GM12878 (cell line): ENCODE data around the gene TNP1.

ENCODE experiments used
- CBX5 ChIP-seq: sonication (generic); IDR thresholded peaks from 2 replicates; pipeline ENCODE4 v1.6.1; 2016; ENCODE audit warnings: low read depth, moderate library complexity, mild to moderate bottlenecking, inconsistent platforms
- EZH2 ChIP-seq: IDR thresholded peaks from 2 replicates; pipeline ENCODE4 v1.6.1; 2012; ENCODE audit warnings: low read depth, mild to moderate bottlenecking, control low read depth, inconsistent platforms, low read length, borderline replicate concordance; ENCODE audit not compliant: control insufficient read depth
- MEF2B ChIP-seq: fragments of 450-650 bp; IDR thresholded peaks from 2 replicates; pipeline ENCODE4 v1.6.1; 2018; ENCODE audit warnings: mild to moderate bottlenecking, moderate library complexity; ENCODE audit not compliant: partially characterized antibody, poor library complexity, severe bottlenecking
- MYC ChIP-seq: IDR thresholded peaks from 2 replicates; pipeline ENCODE4 v1.6.1; 2011; ENCODE audit warnings: mild to moderate bottlenecking, low read length, moderate library complexity, inconsistent platforms; ENCODE audit not compliant: insufficient read depth, insufficient replicate concordance, insufficient read length, severe bottlenecking
- POLR2AphosphoS5 ChIP-seq: IDR thresholded peaks from 2 replicates; pipeline ENCODE4 v1.6.1; 2011; ENCODE audit warnings: mild to moderate bottlenecking, low read length, inconsistent platforms
- SP1 ChIP-seq: IDR thresholded peaks from one replicate; pipeline ENCODE4 v1.6.1; 2011; ENCODE audit warnings: low read depth, low read length
- TCF12 ChIP-seq: IDR thresholded peaks from 2 replicates; pipeline ENCODE4 v1.6.1; 2011; ENCODE audit warnings: low read depth, mild to moderate bottlenecking, low read length
- ZBED1 ChIP-seq: IDR thresholded peaks from 2 replicates; pipeline ENCODE4 v1.6.1; 2016; ENCODE audit warnings: borderline replicate concordance
- TF ChIP-seq, protein P1 (sequence below): IDR thresholded peaks from 2 replicates; pipeline ENCODE4 v1.6.1; 2011; ENCODE audit warnings: low read depth, mild to moderate bottlenecking, low read length, moderate library complexity, borderline replicate concordance; ENCODE audit errors: extremely low read depth
- TF ChIP-seq, protein P2 (sequence below), 3 experiments: IDR thresholded peaks in 2 of 3; conservative IDR thresholded peaks in 1 of 3; 2 replicates each; pipeline ENCODE4 v1.5.1; 2011; ENCODE audit warnings: low read depth in 3 of 3, low read length in 3 of 3, mild to moderate bottlenecking in 3 of 3, control low read depth in 2 of 3, moderate library complexity in 2 of 3, inconsistent platforms in 1 of 3, mixed read lengths in 1 of 3; ENCODE audit not compliant: control insufficient read depth in 2 of 3, insufficient read depth in 1 of 3; ENCODE audit errors: extremely low read depth in 1 of 3
- TF ChIP-seq, protein P3 (sequence below): IDR thresholded peaks from 2 replicates; pipeline ENCODE4 v1.6.1; 2011; ENCODE audit warnings: low read depth, low read length, improper control_type of control experiment, borderline replicate concordance
- TF ChIP-seq, protein P4 (sequence below): IDR thresholded peaks from 2 replicates; pipeline ENCODE4 v1.6.1; 2011; ENCODE audit warnings: borderline replicate concordance, low read depth, mild to moderate bottlenecking, moderate library complexity, mixed read lengths, low read length; ENCODE audit not compliant: insufficient read depth; ENCODE audit errors: extremely low read length

DNA sequence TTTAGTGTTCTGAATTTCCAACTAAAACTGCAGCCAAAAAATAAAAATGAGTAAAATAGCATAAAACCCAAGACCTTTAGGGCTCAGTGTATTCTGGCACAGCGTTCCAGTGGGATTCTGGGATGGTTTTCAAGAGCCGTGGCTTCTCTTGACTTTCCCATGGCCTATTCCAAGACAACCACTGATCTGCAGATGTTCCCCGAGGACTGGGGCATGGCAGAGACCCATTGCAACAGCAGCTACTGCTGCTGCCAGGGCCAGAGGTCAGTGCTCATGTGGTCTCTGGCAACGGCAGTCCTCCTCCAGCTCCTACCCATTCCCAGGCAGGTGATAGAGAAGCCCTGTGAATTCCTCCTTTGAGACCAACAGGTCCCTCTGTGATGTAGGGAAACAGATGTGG is 26.8 kb downstream of the TNP1 start:
- no peak for TF ChIP-seq CBX5
- TF ChIP-seq, protein P1, sequence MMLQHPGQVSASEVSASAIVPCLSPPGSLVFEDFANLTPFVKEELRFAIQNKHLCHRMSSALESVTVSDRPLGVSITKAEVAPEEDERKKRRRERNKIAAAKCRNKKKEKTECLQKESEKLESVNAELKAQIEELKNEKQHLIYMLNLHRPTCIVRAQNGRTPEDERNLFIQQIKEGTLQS, result no peak
- no peak for TF ChIP-seq POLR2AphosphoS5
- no peak for TF ChIP-seq TCF12
- TF ChIP-seq, protein P2, sequence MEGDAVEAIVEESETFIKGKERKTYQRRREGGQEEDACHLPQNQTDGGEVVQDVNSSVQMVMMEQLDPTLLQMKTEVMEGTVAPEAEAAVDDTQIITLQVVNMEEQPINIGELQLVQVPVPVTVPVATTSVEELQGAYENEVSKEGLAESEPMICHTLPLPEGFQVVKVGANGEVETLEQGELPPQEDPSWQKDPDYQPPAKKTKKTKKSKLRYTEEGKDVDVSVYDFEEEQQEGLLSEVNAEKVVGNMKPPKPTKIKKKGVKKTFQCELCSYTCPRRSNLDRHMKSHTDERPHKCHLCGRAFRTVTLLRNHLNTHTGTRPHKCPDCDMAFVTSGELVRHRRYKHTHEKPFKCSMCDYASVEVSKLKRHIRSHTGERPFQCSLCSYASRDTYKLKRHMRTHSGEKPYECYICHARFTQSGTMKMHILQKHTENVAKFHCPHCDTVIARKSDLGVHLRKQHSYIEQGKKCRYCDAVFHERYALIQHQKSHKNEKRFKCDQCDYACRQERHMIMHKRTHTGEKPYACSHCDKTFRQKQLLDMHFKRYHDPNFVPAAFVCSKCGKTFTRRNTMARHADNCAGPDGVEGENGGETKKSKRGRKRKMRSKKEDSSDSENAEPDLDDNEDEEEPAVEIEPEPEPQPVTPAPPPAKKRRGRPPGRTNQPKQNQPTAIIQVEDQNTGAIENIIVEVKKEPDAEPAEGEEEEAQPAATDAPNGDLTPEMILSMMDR (IDR thresholded peaks at IDR 0.05 in 2 of 3, conservative IDR thresholded peaks at IDR 0.05 in 1 of 3; ENCODE audit: control insufficient read depth in 2 of 3, extremely low read depth in 1 of 3, insufficient read depth in 1 of 3, low read depth in 3 of 3, low read length in 3 of 3), result no peak
- no peak for TF ChIP-seq SP1
- TF ChIP-seq MYC, result no peak
- no peak for TF ChIP-seq EZH2
- TF ChIP-seq, protein P3, sequence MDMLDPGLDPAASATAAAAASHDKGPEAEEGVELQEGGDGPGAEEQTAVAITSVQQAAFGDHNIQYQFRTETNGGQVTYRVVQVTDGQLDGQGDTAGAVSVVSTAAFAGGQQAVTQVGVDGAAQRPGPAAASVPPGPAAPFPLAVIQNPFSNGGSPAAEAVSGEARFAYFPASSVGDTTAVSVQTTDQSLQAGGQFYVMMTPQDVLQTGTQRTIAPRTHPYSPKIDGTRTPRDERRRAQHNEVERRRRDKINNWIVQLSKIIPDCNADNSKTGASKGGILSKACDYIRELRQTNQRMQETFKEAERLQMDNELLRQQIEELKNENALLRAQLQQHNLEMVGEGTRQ, result no peak
- TF ChIP-seq MEF2B, result no peak
- TF ChIP-seq, protein P4, sequence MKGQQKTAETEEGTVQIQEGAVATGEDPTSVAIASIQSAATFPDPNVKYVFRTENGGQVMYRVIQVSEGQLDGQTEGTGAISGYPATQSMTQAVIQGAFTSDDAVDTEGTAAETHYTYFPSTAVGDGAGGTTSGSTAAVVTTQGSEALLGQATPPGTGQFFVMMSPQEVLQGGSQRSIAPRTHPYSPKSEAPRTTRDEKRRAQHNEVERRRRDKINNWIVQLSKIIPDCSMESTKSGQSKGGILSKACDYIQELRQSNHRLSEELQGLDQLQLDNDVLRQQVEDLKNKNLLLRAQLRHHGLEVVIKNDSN, result no peak
- no peak for TF ChIP-seq ZBED1
